ENCODE measurements around the gene MPPED1. TPM values are rescaled to one million over a fixed set of nuclear protein-coding genes. Genes with fewer than 3 reads are reported as not detected.
A peak's percentile ranks its signal among the peaks of the same experiment; 100 is the strongest.

The MPPED1 gene
- total and polyA plus RNA-seq, 2 of the 13 experiments (the other 11 are each of a cell fraction or from before 2014, with no cell fraction given): 0.77 TPM; not detected in 1

DNA sequence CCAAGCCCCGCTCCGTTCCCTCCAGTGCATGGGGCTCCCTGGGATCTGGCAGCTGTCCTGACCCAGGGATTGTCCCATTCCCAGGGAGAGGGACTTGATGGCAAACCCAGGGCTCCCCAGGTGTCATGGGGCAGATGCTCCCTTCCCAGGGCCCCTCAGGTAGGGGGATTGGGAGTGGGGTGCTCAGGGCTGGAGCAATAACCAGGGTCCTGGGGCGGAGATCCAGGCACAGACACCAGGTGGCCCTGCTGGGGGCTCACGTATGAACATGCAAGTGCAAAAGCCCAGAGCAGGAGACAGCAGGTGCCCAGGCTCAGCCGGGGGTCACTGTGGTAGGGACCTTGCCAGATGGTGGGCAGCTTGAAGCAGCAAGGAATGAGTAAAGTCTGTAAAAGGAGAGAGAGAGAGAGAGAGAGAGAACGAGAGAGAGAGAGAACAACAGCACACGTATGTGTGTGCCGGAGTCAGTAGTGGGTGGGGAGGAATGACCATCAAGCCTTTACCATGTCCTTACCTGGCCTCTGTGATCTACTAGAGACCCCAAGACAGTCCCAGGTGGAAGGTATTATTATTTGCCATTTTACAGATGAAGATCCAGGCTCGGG, 19.3 kb upstream of the MPPED1 start:
- H4K20me1 ChIP-seq (ENCODE audit: insufficient read depth, low read length): no peaks in the 10 kb centered on the region
- no TSS peak for BruUV-seq (replicated peaks)
- peak; percentile 21 for TF ChIP-seq RBM39 (IDR thresholded peaks at IDR 0.05; ENCODE audit: low read depth, low read length, poor library complexity, severe bottlenecking)
- TF ChIP-seq AGO2 (optimal IDR thresholded peaks at IDR 0.05; ENCODE audit: low read depth, low read length): peak; percentile 27
- TF ChIP-seq, protein P1, sequence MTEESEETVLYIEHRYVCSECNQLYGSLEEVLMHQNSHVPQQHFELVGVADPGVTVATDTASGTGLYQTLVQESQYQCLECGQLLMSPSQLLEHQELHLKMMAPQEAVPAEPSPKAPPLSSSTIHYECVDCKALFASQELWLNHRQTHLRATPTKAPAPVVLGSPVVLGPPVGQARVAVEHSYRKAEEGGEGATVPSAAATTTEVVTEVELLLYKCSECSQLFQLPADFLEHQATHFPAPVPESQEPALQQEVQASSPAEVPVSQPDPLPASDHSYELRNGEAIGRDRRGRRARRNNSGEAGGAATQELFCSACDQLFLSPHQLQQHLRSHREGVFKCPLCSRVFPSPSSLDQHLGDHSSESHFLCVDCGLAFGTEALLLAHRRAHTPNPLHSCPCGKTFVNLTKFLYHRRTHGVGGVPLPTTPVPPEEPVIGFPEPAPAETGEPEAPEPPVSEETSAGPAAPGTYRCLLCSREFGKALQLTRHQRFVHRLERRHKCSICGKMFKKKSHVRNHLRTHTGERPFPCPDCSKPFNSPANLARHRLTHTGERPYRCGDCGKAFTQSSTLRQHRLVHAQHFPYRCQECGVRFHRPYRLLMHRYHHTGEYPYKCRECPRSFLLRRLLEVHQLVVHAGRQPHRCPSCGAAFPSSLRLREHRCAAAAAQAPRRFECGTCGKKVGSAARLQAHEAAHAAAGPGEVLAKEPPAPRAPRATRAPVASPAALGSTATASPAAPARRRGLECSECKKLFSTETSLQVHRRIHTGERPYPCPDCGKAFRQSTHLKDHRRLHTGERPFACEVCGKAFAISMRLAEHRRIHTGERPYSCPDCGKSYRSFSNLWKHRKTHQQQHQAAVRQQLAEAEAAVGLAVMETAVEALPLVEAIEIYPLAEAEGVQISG (CRISPR knock-in tag; IDR thresholded peaks at IDR 0.05): no peak
- TF ChIP-seq, protein P2, sequence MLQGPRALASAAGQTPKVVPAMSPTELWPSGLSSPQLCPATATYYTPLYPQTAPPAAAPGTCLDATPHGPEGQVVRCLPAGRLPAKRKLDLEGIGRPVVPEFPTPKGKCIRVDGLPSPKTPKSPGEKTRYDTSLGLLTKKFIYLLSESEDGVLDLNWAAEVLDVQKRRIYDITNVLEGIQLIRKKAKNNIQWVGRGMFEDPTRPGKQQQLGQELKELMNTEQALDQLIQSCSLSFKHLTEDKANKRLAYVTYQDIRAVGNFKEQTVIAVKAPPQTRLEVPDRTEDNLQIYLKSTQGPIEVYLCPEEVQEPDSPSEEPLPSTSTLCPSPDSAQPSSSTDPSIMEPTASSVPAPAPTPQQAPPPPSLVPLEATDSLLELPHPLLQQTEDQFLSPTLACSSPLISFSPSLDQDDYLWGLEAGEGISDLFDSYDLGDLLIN (CRISPR knock-in tag; IDR thresholded peaks at IDR 0.05; ENCODE audit: borderline replicate concordance): no peak
- no peak for TF ChIP-seq SPEN (CRISPR knock-in tag; IDR thresholded peaks at IDR 0.05; ENCODE audit: low read depth)
- no peak for TF ChIP-seq HOXA7 (CRISPR knock-in tag; IDR thresholded peaks at IDR 0.05)
- TF ChIP-seq SUZ12 (IDR thresholded peaks at IDR 0.05; ENCODE audit: low read depth, low read length): no peak
- TF ChIP-seq, protein P3, sequence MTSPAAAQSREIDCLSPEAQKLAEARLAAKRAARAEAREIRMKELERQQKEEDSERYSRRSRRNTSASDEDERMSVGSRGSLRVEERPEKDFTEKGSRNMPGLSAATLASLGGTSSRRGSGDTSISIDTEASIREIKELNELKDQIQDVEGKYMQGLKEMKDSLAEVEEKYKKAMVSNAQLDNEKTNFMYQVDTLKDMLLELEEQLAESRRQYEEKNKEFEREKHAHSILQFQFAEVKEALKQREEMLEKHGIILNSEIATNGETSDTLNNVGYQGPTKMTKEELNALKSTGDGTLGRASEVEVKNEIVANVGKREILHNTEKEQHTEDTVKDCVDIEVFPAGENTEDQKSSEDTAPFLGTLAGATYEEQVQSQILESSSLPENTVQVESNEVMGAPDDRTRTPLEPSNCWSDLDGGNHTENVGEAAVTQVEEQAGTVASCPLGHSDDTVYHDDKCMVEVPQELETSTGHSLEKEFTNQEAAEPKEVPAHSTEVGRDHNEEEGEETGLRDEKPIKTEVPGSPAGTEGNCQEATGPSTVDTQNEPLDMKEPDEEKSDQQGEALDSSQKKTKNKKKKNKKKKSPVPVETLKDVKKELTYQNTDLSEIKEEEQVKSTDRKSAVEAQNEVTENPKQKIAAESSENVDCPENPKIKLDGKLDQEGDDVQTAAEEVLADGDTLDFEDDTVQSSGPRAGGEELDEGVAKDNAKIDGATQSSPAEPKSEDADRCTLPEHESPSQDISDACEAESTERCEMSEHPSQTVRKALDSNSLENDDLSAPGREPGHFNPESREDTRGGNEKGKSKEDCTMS (CRISPR knock-in tag; conservative IDR thresholded peaks at IDR 0.05): no peak
- TF ChIP-seq BCL3 (CRISPR knock-in tag; IDR thresholded peaks at IDR 0.05): 0 out of 2 replicates have a peak, but pooled peaks have one; percentile 37
- peak overlapping the region; percentile 52 for H3K9ac ChIP-seq (ENCODE audit: insufficient read depth, low read depth, low read length)
- H2AFZ ChIP-seq (ENCODE audit: low read length): no peak overlapping the region
- no peaks in the 10 kb centered on the region for H3K79me2 ChIP-seq (ENCODE audit: insufficient read depth, low read length)
- H3K36me3 ChIP-seq (replicated peaks in 1 of 2; ENCODE audit: control insufficient read depth in 1 of 2, insufficient read depth in 2 of 2, low read length in 2 of 2): no peaks in the 10 kb centered on the region
- H3K4me1 ChIP-seq (ENCODE audit: insufficient read depth, low read length): peaks cover 95% of the 10 kb centered on the region
- CTCF ChIA-PET (ENCODE audit: low intra/inter-chr PET ratio, low total read pairs): no interaction called here
- H3K4me2 ChIP-seq (ENCODE audit: low read depth, low read length): peak overlapping the region; percentile 66
- in situ Hi-C loops (cut with HindIII; ENCODE audit: extremely low pct_ligation_motif_present, low pct_unique_long_range_greater_than_20kb): no loop called here
- H3K9me3 ChIP-seq (ENCODE audit: low read length): no peaks in the 10 kb centered on the region
- FAIRE-seq: no peak
- no peak for DNase-seq (ENCODE audit: low spot score)
- H3K4me3 ChIP-seq (replicated peaks in 1 of 3; ENCODE audit: insufficient read depth in 1 of 3, low read depth in 2 of 3, low read length in 3 of 3): peak overlapping the region in 1 of 3 experiments; percentile 29; a peak in 2 of 6 replicates
- peak overlapping the region; percentile 62 for H3K27ac ChIP-seq (ENCODE audit: extremely low read length, insufficient read depth, low read length)
- H3K27me3 ChIP-seq (ENCODE audit: control insufficient read depth in 1 of 2, insufficient read depth in 2 of 2, low read length in 2 of 2): peaks cover 0 to 3% of the 10 kb centered on the region in 2 experiments; a peak in 1 of 5 replicates
- POLR2A ChIA-PET: interaction anchor here (1.0 to 1.2 kb wide), 2 partner anchors 15 to 1284 kb away, joined by 3 to 9 read pairs; no protein-coding TSS in a partner anchor
- WGBS (ENCODE audit: low lambda C conversion rate): 75% methylated on average over 9 of the region's 9 CpGs
- intact Hi-C loops (cut with micrococcal nuclease; ENCODE audit: unreplicated experiment): no loop called here
- ATAC-seq: no peak
